HepG2 (cell line): ENCODE results near the gene GDE1. TPM values are rescaled to one million over a fixed set of nuclear protein-coding genes. Genes with fewer than 3 reads are reported as not detected.

Experiments
- AHDC1 ChIP-seq: sonication (generic); formaldehyde crosslinking; IDR thresholded peaks from 2 replicates; pipeline ENCODE4 v1.5.1; 2020; ENCODE audit warnings: mild to moderate bottlenecking, missing genetic modification reagents, borderline replicate concordance
- ASH2L ChIP-seq: fragments of 300-600, 200-600 bp; sonication (generic); IDR thresholded peaks from 2 replicates; pipeline ENCODE4 v1.7.0; 2017; ENCODE audit warnings: low read depth, mild to moderate bottlenecking, moderate library complexity, mixed read lengths, low read length; ENCODE audit not compliant: insufficient read length
- CHD4 ChIP-seq: fragments of 200-600 bp; sonication (generic); IDR thresholded peaks from 2 replicates; pipeline ENCODE4 v1.7.0; 2017; ENCODE audit warnings: mild to moderate bottlenecking, low read length, borderline replicate concordance
- FOXA3 ChIP-seq: IDR thresholded peaks from 2 replicates; pipeline ENCODE4 v1.6.1; 2016; ENCODE audit warnings: missing genetic modification reagents, missing compliant biosample characterization
- HNF4A ChIP-seq: sonication (generic); formaldehyde crosslinking; IDR thresholded peaks from 2 replicates; pipeline ENCODE4 v1.4.0; 2020; ENCODE audit warnings: missing genetic modification reagents
- TEF ChIP-seq: sonication (generic); formaldehyde crosslinking; IDR thresholded peaks from 2 replicates; pipeline ENCODE4 v1.5.0; 2020; ENCODE audit warnings: missing genetic modification reagents
- TFDP1 ChIP-seq: IDR thresholded peaks from 2 replicates; pipeline ENCODE4 v1.6.1; 2016; ENCODE audit warnings: missing compliant biosample characterization, missing genetic modification reagents, borderline replicate concordance
- YEATS2 ChIP-seq: sonication (generic); formaldehyde crosslinking; IDR thresholded peaks from 2 replicates; pipeline ENCODE4 v1.4.0; 2020; ENCODE audit warnings: missing genetic modification reagents, borderline replicate concordance
- ZNF20 ChIP-seq: sonication (generic); formaldehyde crosslinking; IDR thresholded peaks from 2 replicates; pipeline ENCODE4 v1.4.0; 2020; ENCODE audit warnings: mild to moderate bottlenecking, moderate library complexity, missing genetic modification reagents
- ZNF335 ChIP-seq: sonication (generic); formaldehyde crosslinking; IDR thresholded peaks from 2 replicates; pipeline ENCODE4 v1.4.0; 2020; ENCODE audit warnings: missing genetic modification reagents
- ZNF44 ChIP-seq: sonication (generic); formaldehyde crosslinking; IDR thresholded peaks from 2 replicates; pipeline ENCODE4 v1.5.1; 2020; ENCODE audit warnings: mild to moderate bottlenecking, missing genetic modification reagents
- ZNF512B ChIP-seq: sonication (generic); formaldehyde crosslinking; IDR thresholded peaks from 2 replicates; pipeline ENCODE4 v1.5.1; 2020; ENCODE audit warnings: missing genetic modification reagents, mild to moderate bottlenecking, borderline replicate concordance
- ZNF513 ChIP-seq: sonication (generic); formaldehyde crosslinking; conservative IDR thresholded peaks from 2 replicates; pipeline ENCODE4 v1.5.0; 2020; ENCODE audit warnings: missing genetic modification reagents
- ZNF891 ChIP-seq: sonication (generic); formaldehyde crosslinking; IDR thresholded peaks from 2 replicates; pipeline ENCODE4 v1.5.0; 2020; ENCODE audit warnings: mild to moderate bottlenecking, missing genetic modification reagents
- polyA plus RNA-seq, 8 experiments: library from polyadenylated mRNA; depleted of rRNA in 3 of 8; stranded (reverse) in 7 of 8; unstranded in 1 of 8; fragments of >200 nt; fragmentation: Illumina TruSeq in 4 of 8; extraction: Trizol in 4 of 8; gene quantifications; 2 replicates each; pipeline versions ENCODE4 v1.2.1 to v1.2.3, GENCODE V29; 2011 to 2016; ENCODE audit warnings: low read depth in 4 of 8, missing spikeins in 1 of 8, mixed read lengths in 1 of 8; ENCODE audit not compliant: insufficient read depth in 1 of 8
- total RNA-seq, 5 experiments: library from RNA; depleted of rRNA; stranded (reverse); fragments of >200 nt; fragmentation: Illumina TruSeq; extraction: Trizol; gene quantifications; 2 replicates each; pipeline ENCODE4 v1.2.3, GENCODE V29; 2016; ENCODE audit warnings: low read depth in 1 of 5

GDE1 gene
- total and polyA plus RNA-seq, 2 of the 13 experiments (the other 11 are each of a cell fraction or from before 2014, with no cell fraction given), result 35.9 to 59.0 TPM

GRCh38 chr16:19523559-19524355 lies 1.9 kb upstream of the GDE1 start, which contains the start of gene CCP110 (continued):
- no peak for TF ChIP-seq ZNF512B (CRISPR knock-in tag)
- peak; percentile 68; the same call in 1 of the 2 replicates for TF ChIP-seq CHD4
- 0 out of 2 replicates have a peak, but pooled peaks have one; percentile 57 for TF ChIP-seq ZNF513 (CRISPR knock-in tag)
- no peak for TF ChIP-seq TEF
- peak; percentile 95 for TF ChIP-seq ZNF335 (CRISPR knock-in tag)
- peak; percentile 92 for TF ChIP-seq TFDP1 (CRISPR knock-in tag)
- TF ChIP-seq AHDC1 (CRISPR knock-in tag), result no peak
- no peak for TF ChIP-seq HNF4A (CRISPR knock-in tag)
- peak; percentile 91; the same call in 1 of the 2 replicates for TF ChIP-seq ZNF891 (CRISPR knock-in tag)
- TF ChIP-seq YEATS2 (CRISPR knock-in tag), result peak; percentile 75
- peak; percentile 66; the same call in 1 of the 2 replicates for TF ChIP-seq ZNF20 (CRISPR knock-in tag)
- peak; percentile 80 for TF ChIP-seq ASH2L
- TF ChIP-seq ZNF44 (CRISPR knock-in tag), result no peak; the same call in 1 of the 2 replicates
- peak; percentile 62 for TF ChIP-seq FOXA3 (CRISPR knock-in tag)
